Activated CD4-positive, alpha-beta T cell treated with anti-CD3 and anti-CD28 coated beads, Interleukin-2, amount 10 ng/mL, durations not matched to agents 7 days and 5 days (primary cell): Measurements from ENCODE around the gene EAPP. TPM values are rescaled to one million over a fixed set of nuclear protein-coding genes. Genes with fewer than 3 reads are reported as not detected.

ENCODE experiments used
- CTCF ChIA-PET: fragments of 350-600 bp; sonication (Branson Sonifier 250); formaldehyde crosslinking; loops from one replicate; lab custom pipeline; 2021; ENCODE audit warnings: antibody characterized with exemption; lab: Charles Lee
- POLR2A ChIA-PET: fragments of 350-600 bp; sonication (Branson Sonifier 250); formaldehyde crosslinking; loops from one replicate; lab custom pipeline; 2021; ENCODE audit warnings: antibody characterized with exemption; lab: Charles Lee
- DNase-seq: peaks from one replicate; pipeline ENCODE4 v3.0.0-alpha.2; 2020
- H3K27ac Mint-ChIP-seq: one replicate; pipeline ENCODE4 v1.8.0; 2021; ENCODE audit warnings: mild to moderate bottlenecking, moderate library complexity, mixed read lengths
- H3K27me3 Mint-ChIP-seq: one replicate; pipeline ENCODE4 v1.8.0; 2021; ENCODE audit warnings: mixed read lengths
- H3K36me3 Mint-ChIP-seq: one replicate; pipeline ENCODE4 v1.8.0; 2021; ENCODE audit warnings: low read depth, mixed read lengths
- H3K4me1 Mint-ChIP-seq: one replicate; pipeline ENCODE4 v1.8.0; 2021; ENCODE audit warnings: mixed read lengths
- H3K4me3 Mint-ChIP-seq: one replicate; pipeline ENCODE4 v1.8.0; 2021; ENCODE audit warnings: mild to moderate bottlenecking, moderate library complexity, mixed read lengths
- H3K9me3 Mint-ChIP-seq: one replicate; pipeline ENCODE4 v1.8.0; 2021; ENCODE audit warnings: mixed read lengths
- total RNA-seq, 2 experiments: library from RNA; stranded (reverse); gene quantifications; one replicate each; pipeline ENCODE4 v1.2.3, GENCODE V29; 2021

EAPP gene
- total RNA-seq, 2 experiments from 2014 or later: 35.9 to 41.0 TPM

GRCh38 chr14:34466691-34467090 lies 72.8 kb downstream of the EAPP start:
- Mint-ChIP-seq H3K36me3 (no peaks in the 10 kb centered on the region), H3K27ac (no peak overlapping the region), H3K4me3 (no peak overlapping the region), H3K27me3 (no peaks in the 10 kb centered on the region), H3K4me1 (peaks cover 7% of the 10 kb centered on the region), H3K9me3 (no peaks in the 10 kb centered on the region)
- no peak for DNase-seq
- POLR2A ChIA-PET: no interaction called here
- CTCF ChIA-PET: no interaction called here

Other genes starting within 250 kb of the EAPP start
- 10 to 100 TPM; 11.0 to 12.4 TPM for gene SPTSSA, start 77.5 kb downstream of the EAPP start, total RNA-seq
- 10 to 100 TPM; 81.3 to 83.8 TPM for gene SNX6, start 90.4 kb upstream of the EAPP start, total RNA-seq
- 1 to 10 TPM; 5.4 to 6.3 TPM for gene CFL2, start 174.9 kb upstream of the EAPP start, total RNA-seq